GM10847 (cell line): Measurements from ENCODE around the gene DPF3.

Experiments
- POLR2A ChIP-seq: IDR thresholded peaks from 2 replicates; pipeline ENCODE4 v1.6.1; 2011; ENCODE audit not compliant: insufficient read length; ENCODE audit errors: extremely low read depth

Gene DPF3

GRCh38 chr14:72755766-72756165 is 138.1 kb downstream of the DPF3 start:
- no peak for TF ChIP-seq POLR2A

DNA sequence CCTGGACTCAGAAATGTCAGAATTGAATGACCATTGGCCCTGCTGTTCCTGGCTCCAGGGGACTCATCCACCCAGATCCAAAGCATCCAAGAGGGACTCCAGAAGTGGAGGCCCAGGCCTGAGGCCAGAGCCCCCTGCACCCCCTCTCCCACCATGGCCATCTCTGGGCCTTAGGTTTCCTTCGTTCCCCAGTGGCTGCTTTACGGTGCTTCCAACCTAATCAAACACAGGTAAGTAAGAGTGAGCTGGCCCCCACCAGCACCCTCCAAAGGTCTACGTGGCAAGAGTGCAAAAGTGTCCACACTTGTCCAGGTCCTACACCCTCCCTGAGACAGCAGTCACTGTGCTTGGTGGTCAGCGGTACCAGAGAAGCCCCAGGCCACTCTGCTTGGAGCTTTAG is 139.0 kb downstream of the DPF3 start:
- TF ChIP-seq POLR2A: no peak

- no peak for TF ChIP-seq POLR2A
Measured at GRCh38 chr14:72753879-72754400, 140.0 kb downstream of the DPF3 start.

DNA sequence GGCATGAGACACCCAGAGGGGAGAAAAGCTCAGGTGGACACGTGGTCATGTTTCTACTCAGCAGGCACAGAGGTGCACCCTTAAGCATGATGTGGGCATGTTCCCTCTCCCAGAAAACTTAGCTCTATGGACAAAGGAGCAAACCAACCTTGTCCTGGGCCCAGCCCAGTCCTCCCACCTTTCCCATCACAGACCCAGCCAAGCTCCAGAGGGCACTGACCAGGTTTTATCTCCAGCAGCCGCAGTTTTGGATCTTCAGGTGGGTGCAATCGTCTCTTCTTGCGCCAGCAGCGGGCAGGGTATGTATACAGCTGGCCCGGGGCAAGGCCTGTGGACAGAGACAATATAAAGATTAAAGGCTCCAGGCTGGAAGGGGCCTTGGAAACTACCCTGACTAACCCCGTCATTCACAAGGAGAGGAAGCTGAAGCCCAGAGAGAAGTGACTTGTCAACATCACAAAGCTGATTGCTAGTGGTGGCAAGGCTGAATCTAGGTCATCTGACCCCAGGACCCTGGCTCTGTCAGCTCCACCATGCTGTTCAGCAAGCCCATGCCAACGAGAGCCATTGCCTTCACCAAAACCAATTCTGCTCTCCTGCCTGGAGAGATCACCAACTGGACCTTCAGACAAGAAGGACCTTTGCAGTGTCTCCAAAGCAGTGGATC is 140.7 kb downstream of the DPF3 start:
- no peak for TF ChIP-seq POLR2A

GRCh38 chr14:72752034-72752412 is 141.9 kb downstream of the DPF3 start:
- no peak for TF ChIP-seq POLR2A

GRCh38 chr14:72751276-72752033 is 142.4 kb downstream of the DPF3 start:
- TF ChIP-seq POLR2A: no peak

DNA sequence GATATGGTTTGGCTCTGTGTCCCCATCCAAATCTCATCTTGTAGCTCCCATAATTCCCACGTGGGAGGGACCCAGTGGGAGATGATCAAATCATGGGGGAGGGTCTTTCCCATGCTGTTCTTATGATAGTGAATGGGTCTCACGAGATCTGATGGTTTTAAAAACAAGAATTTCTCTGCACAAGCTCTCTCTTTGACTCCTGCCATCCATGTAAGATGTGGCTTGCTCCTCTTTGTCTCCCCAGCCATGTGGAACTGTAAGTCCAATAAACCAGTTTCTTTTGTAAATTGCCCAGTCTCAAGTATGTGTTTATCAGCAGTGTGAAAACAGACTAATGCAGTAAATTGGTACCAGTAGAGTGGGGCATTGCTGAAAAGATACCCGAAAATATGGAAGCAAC is 146.2 kb downstream of the DPF3 start:
- no peak for TF ChIP-seq POLR2A

- no peak for TF ChIP-seq POLR2A
Measured at GRCh38 chr14:72745991-72746980, 147.6 kb downstream of the DPF3 start.

DNA sequence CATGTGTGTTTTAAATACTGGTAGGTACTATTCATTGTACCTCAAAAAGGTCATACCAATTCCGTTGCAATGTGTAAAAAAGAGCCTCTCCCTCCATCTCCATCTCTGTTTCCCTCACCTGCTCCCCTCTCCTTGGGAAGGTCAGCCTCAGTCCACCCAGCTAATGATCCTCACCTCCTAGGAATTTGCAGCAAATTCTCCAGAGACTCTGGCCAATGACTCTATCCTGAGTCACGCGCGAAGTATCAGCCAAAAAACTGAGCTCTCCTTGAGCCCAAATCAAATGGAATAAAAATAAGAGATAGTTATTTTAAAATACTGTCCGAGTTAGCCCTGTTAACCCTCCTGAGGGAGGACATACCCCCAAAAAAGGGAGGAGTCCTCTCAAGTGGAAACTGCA is 148.4 kb downstream of the DPF3 start:
- TF ChIP-seq POLR2A: no peak

GRCh38 chr14:72744416-72745120 is 149.3 kb downstream of the DPF3 start:
- no peak for TF ChIP-seq POLR2A

GRCh38 chr14:72743626-72744025 is 150.3 kb downstream of the DPF3 start:
- no peak for TF ChIP-seq POLR2A

GRCh38 chr14:72742838-72743195 is 151.1 kb downstream of the DPF3 start:
- no peak for TF ChIP-seq POLR2A

DNA sequence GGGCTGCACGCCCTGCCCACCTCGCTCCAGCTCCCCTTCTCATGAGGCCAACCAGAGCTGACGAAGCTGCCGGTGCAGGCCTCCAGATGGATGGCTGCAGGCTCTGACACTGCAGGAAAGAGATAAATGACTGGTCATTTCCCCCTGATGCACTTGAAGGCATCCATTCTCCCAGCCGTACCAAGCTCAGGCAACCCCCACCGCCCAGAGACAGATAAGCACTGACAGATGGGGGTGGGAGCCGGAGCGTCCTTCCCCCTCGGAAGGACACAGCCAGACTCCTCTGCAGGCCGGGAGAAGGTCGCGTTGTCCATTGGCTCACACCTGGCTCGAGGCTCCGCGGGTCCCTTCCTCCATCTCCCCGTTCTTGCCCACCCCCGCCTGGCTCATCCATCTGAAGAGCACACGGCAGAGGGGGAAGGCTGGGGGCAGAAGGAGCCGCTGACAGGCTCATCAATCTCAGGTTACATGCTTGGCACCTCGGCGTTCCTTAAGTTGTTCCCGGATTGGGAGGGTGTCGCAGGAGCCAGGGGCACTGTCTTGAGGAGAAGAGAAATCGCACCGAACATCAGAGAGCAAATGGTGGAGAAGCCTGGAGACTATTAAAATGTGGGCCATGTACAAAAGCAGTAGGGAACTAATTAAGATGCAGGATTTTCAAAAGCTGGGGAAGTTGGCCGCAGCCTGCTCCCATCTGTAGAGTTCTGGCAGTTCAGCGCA is 151.6 kb downstream of the DPF3 start:
- TF ChIP-seq POLR2A: no peak

- no peak for TF ChIP-seq POLR2A
Measured at GRCh38 chr14:72741826-72742117, 152.1 kb downstream of the DPF3 start.
